H1 (cell line): Measurements from ENCODE around the gene PXMP4. TPM values are rescaled to one million over a fixed set of nuclear protein-coding genes. Genes with fewer than 3 reads are reported as not detected.

Source experiments
- CTCF ChIA-PET: fragments of 300-600 bp; sonication (Branson Sonifier 250); formaldehyde crosslinking; loops from one replicate; lab custom pipeline; 2021; ENCODE audit not compliant: partially characterized antibody; lab: Charles Lee
- POLR2A ChIA-PET: fragments of 300-600 bp; sonication (Branson Sonifier 250); formaldehyde crosslinking; loops from one replicate; lab custom pipeline; 2021; ENCODE audit warnings: inconsistent platforms; ENCODE audit not compliant: partially characterized antibody; lab: Charles Lee
- DNase-seq, 2 experiments: peaks; one replicate each; pipeline versions ENCODE4 v3.0.0 to v3.0.0-alpha.2; 2010 to 2022; ENCODE audit warnings: low spot score in 2 of 2, low read depth in 1 of 2, mixed read lengths in 1 of 2
- FAIRE-seq: peaks from 2 replicates; lab custom pipeline; 2011; peaks lifted over from hg19 to GRCh38; lab: Jason Lieb, UNC
- H2AFZ ChIP-seq: 2 replicates; pipeline ENCODE4 v1.8.1; 2012; ENCODE audit warnings: low read length, inconsistent platforms
- H2AK5ac ChIP-seq: 2 replicates; pipeline ENCODE4 v1.6.1; 2013; ENCODE audit warnings: low read depth, low read length
- H2BK120ac ChIP-seq: replicated peaks from 2 replicates; pipeline ENCODE3; 2013; ENCODE audit warnings: low read depth, low read length, inconsistent platforms
- H2BK12ac ChIP-seq: 2 replicates; pipeline ENCODE4 v1.6.1; 2013; ENCODE audit warnings: low read depth, low read length
- H2BK15ac ChIP-seq: 2 replicates; pipeline ENCODE4 v1.6.1; 2013; ENCODE audit warnings: low read length
- H2BK20ac ChIP-seq: 2 replicates; pipeline ENCODE4 v1.6.1; 2013; ENCODE audit warnings: low read length
- H2BK5ac ChIP-seq: 2 replicates; pipeline ENCODE4 v1.6.1; 2013; ENCODE audit warnings: low read depth, low read length
- H3K14ac ChIP-seq: 2 replicates; pipeline ENCODE4 v1.6.1; 2013; ENCODE audit warnings: inconsistent platforms; ENCODE audit not compliant: insufficient read length
- H3K18ac ChIP-seq: 2 replicates; pipeline ENCODE4 v1.6.1; 2013; ENCODE audit warnings: low read length; ENCODE audit errors: extremely low read depth
- H3K23ac ChIP-seq: 2 replicates; pipeline ENCODE4 v1.6.1; 2013; ENCODE audit warnings: inconsistent platforms; ENCODE audit not compliant: insufficient read length
- H3K23me2 ChIP-seq: 2 replicates; pipeline ENCODE4 v1.6.1; 2013; ENCODE audit warnings: low read depth, low read length
- H3K27ac ChIP-seq: 2 replicates; pipeline ENCODE4 v1.6.1; 2011; ENCODE audit warnings: low read depth, low read length, inconsistent platforms
- H3K27me3 ChIP-seq, 4 experiments: replicated peaks in 1 of 4; 1 replicate in 1 of 4; 2 replicates in 3 of 4; pipeline versions ENCODE4 v1.6.1 to v1.8.1; 2011 to 2013; ENCODE audit warnings: low read length in 3 of 4, mild to moderate bottlenecking in 3 of 4, inconsistent platforms in 2 of 4, mixed read lengths in 2 of 4, moderate library complexity in 1 of 4; ENCODE audit not compliant: control insufficient read depth in 3 of 4, insufficient read depth in 3 of 4; ENCODE audit errors: extremely low read depth in 1 of 4
- H3K36me3 ChIP-seq, 4 experiments: 2 replicates each; pipeline versions ENCODE4 v1.6.1 to v1.8.1; 2011 to 2013; ENCODE audit warnings: mild to moderate bottlenecking in 4 of 4, low read length in 3 of 4, moderate library complexity in 2 of 4, control low read depth in 1 of 4, inconsistent platforms in 1 of 4; ENCODE audit not compliant: insufficient read depth in 4 of 4, control insufficient read depth in 2 of 4
- H3K4ac ChIP-seq: replicated peaks from 2 replicates; pipeline ENCODE3; 2013; ENCODE audit warnings: low read length, low read depth, mixed read lengths, inconsistent platforms; ENCODE audit not compliant: insufficient read length
- H3K4me1 ChIP-seq, 4 experiments: replicated peaks in 1 of 4; 1 replicate in 1 of 4; 2 replicates in 3 of 4; pipeline versions ENCODE4 v1.6.1 to v1.8.1; 2011 to 2013; ENCODE audit warnings: low read length in 3 of 4, inconsistent platforms in 2 of 4, mixed read lengths in 1 of 4; ENCODE audit not compliant: insufficient read depth in 4 of 4, control insufficient read depth in 3 of 4
- H3K4me2 ChIP-seq, 2 experiments: 2 replicates each; pipeline versions ENCODE4 v1.6.1 to v1.8.1; 2011 to 2013; ENCODE audit warnings: low read depth in 2 of 2, low read length in 2 of 2, control low read depth in 1 of 2, inconsistent platforms in 1 of 2, mild to moderate bottlenecking in 1 of 2; ENCODE audit not compliant: insufficient read depth in 1 of 2
- H3K4me3 ChIP-seq, 4 experiments: fragments of 200-600, 300-600 bp in 1 of 4; sonication (generic), shearing (Covaris generic), sonication (Bioruptor Twin) in 1 of 4; 2 replicates each; pipeline versions ENCODE4 v1.5.1 to v1.8.1; 2011 to 2016; ENCODE audit warnings: low read length in 4 of 4, low read depth in 3 of 4, control low read depth in 2 of 4, inconsistent platforms in 2 of 4, mild to moderate bottlenecking in 2 of 4, mixed read lengths in 1 of 4, moderate library complexity in 1 of 4; ENCODE audit not compliant: insufficient read depth in 2 of 4; ENCODE audit errors: extremely low read depth in 1 of 4
- H3K56ac ChIP-seq: replicated peaks from 2 replicates; pipeline ENCODE3; 2013; ENCODE audit warnings: low read depth, mild to moderate bottlenecking, mixed read lengths, low read length, inconsistent platforms; ENCODE audit not compliant: insufficient read length
- H3K79me1 ChIP-seq: 2 replicates; pipeline ENCODE4 v1.6.1; 2013; ENCODE audit warnings: low read depth, low read length, control low read depth
- H3K79me2 ChIP-seq, 2 experiments: 2 replicates each; pipeline versions ENCODE4 v1.6.1 to v1.8.1; 2012 to 2013; ENCODE audit warnings: low read length in 2 of 2, mild to moderate bottlenecking in 2 of 2, inconsistent platforms in 1 of 2; ENCODE audit not compliant: insufficient read depth in 2 of 2, control insufficient read depth in 1 of 2
- H3K9ac ChIP-seq, 4 experiments: replicated peaks in 1 of 4; 1 replicate in 1 of 4; 2 replicates in 3 of 4; pipeline versions ENCODE4 v1.6.1 to v1.8.1; 2011 to 2013; ENCODE audit warnings: low read depth in 3 of 4, low read length in 3 of 4, control low read depth in 2 of 4, mild to moderate bottlenecking in 2 of 4, moderate library complexity in 2 of 4, inconsistent platforms in 1 of 4; ENCODE audit errors: extremely low read depth in 1 of 4
- H3K9me3 ChIP-seq, 2 experiments: 2 replicates each; pipeline versions ENCODE4 v1.6.1 to v1.8.1; 2012 to 2013; ENCODE audit warnings: mild to moderate bottlenecking in 2 of 2, moderate library complexity in 2 of 2, control low read depth in 1 of 2, inconsistent platforms in 1 of 2, low read depth in 1 of 2, low read length in 1 of 2, mixed read lengths in 1 of 2; ENCODE audit not compliant: insufficient read depth in 2 of 2
- H4K20me1 ChIP-seq, 2 experiments: replicated peaks in 1 of 2; 2 replicates each; pipeline versions ENCODE3 to v1.8.1; 2011 to 2013; ENCODE audit warnings: inconsistent platforms in 2 of 2, low read length in 2 of 2, mild to moderate bottlenecking in 1 of 2; ENCODE audit not compliant: insufficient read depth in 2 of 2, control insufficient read depth in 1 of 2
- H4K5ac ChIP-seq: 2 replicates; pipeline ENCODE4 v1.6.1; 2013; ENCODE audit warnings: low read length, low read depth, mixed read lengths, inconsistent platforms; ENCODE audit not compliant: insufficient read length
- H4K8ac ChIP-seq: 2 replicates; pipeline ENCODE4 v1.8.0; 2013; ENCODE audit warnings: mild to moderate bottlenecking, moderate library complexity, low read length, inconsistent platforms; ENCODE audit not compliant: insufficient read depth; ENCODE audit errors: extremely low read depth
- H4K91ac ChIP-seq: replicated peaks from 2 replicates; pipeline ENCODE3; 2013; ENCODE audit warnings: low read length, mixed read lengths, inconsistent platforms; ENCODE audit not compliant: insufficient read length
- ASH2L ChIP-seq: fragments of 200-600, 300-600 bp; sonication (generic); IDR thresholded peaks from one replicate; pipeline ENCODE4 v1.7.1; 2017; ENCODE audit warnings: low read length
- ATF2 ChIP-seq: IDR thresholded peaks from 2 replicates; pipeline ENCODE4 v1.6.1; 2012; ENCODE audit warnings: low read length, inconsistent platforms
- ATF3 ChIP-seq: IDR thresholded peaks from 2 replicates; pipeline ENCODE4 v1.6.1; 2011; ENCODE audit warnings: low read depth, mild to moderate bottlenecking, low read length; ENCODE audit not compliant: insufficient read depth
- CTBP2 ChIP-seq: IDR thresholded peaks from 2 replicates; pipeline ENCODE4 v1.7.0; 2011; ENCODE audit warnings: borderline replicate concordance, mild to moderate bottlenecking, moderate library complexity, mixed read lengths, low read length; ENCODE audit not compliant: insufficient read depth, insufficient read length
- GTF2F1 ChIP-seq: IDR thresholded peaks from 2 replicates; pipeline ENCODE4 v1.6.1; 2012; ENCODE audit warnings: low read depth, low read length, improper control_type of control experiment, borderline replicate concordance
- MAX ChIP-seq: IDR thresholded peaks from 2 replicates; pipeline ENCODE4 v1.6.1; 2012; ENCODE audit warnings: inconsistent platforms
- NRF1 ChIP-seq: IDR thresholded peaks from 2 replicates; pipeline ENCODE4 v1.6.1; 2011; ENCODE audit warnings: mild to moderate bottlenecking, low read depth, low read length, improper control_type of control experiment
- POLR2AphosphoS5 ChIP-seq: IDR thresholded peaks from 2 replicates; pipeline ENCODE4 v1.6.1; 2011; ENCODE audit warnings: low read depth, low read length
- USF2 ChIP-seq: IDR thresholded peaks from 2 replicates; pipeline ENCODE4 v1.6.1; 2011; ENCODE audit warnings: low read length, improper control_type of control experiment
- ZNF274 ChIP-seq: IDR thresholded peaks from 2 replicates; pipeline ENCODE4 v1.7.0; 2012; ENCODE audit warnings: low read length, borderline replicate concordance; ENCODE audit errors: extremely low read depth
- WGBS, 2 experiments: shearing (Covaris generic) in 1 of 2; methylation state at CpG; one replicate each; pipeline versions ENCODE4 v1.1.6 to v1.1.7; 2013 to 2015; ENCODE audit warnings: low lambda C conversion rate in 2 of 2, mixed read lengths in 2 of 2, inconsistent platforms in 1 of 2, low coverage in 1 of 2, missing lambda C conversion rate in 1 of 2; ENCODE audit not compliant: insufficient replicate concordance in 2 of 2, insufficient coverage in 1 of 2, insufficient read length in 1 of 2; ENCODE audit errors: extremely low coverage in 1 of 2, missing lambda C conversion rate in 1 of 2; 5-methylcytosine and 5-hydroxymethylcytosine counted together
- polyA plus RNA-seq, 7 experiments: library from polyadenylated mRNA; depleted of rRNA in 3 of 7; stranded (reverse) in 5 of 7; unstranded in 2 of 7; fragments of >200 nt in 5 of 7; fragments of 200-250 nt in 2 of 7; gene quantifications; 1 replicate in 5 of 7; 2 replicates in 1 of 7; 4 replicates in 1 of 7; pipeline versions ENCODE4 v1.2.1 to v1.2.3, GENCODE V29; 2011 to 2013; ENCODE audit warnings: missing spikeins in 2 of 7, mixed read lengths in 2 of 7
- total RNA-seq: library from RNA; stranded (reverse); fragmentation: NEBNext Ultra II Directional; extraction: Animal tissue kit (Norgen Biotek cat#: 25700); gene quantifications from 2 replicates; pipeline ENCODE4 v1.2.1, GENCODE V29; 2021

PXMP4 gene
- total and polyA plus RNA-seq, 2 of the 8 experiments (the other 6 are each of a cell fraction or from before 2014, with no cell fraction given): 3.3 to 3.4 TPM

- H2BK15ac ChIP-seq: no peak overlapping the region
- H3K27ac ChIP-seq: no peak overlapping the region
- no peak overlapping the region for H3K4me2 ChIP-seq
- ChIA-PET POLR2A (interaction anchor here (1.0 kb wide), 1 partner anchor 9 kb away, joined by 4 read pairs; the partner anchor contains the start of gene PXMP4), CTCF (interaction anchor here (0.5 kb wide), 1 partner anchor 418 kb away, joined by 3 read pairs; no protein-coding TSS in a partner anchor)
- H2AFZ ChIP-seq: no peak overlapping the region
- no peak overlapping the region for H3K4ac ChIP-seq
- no peaks in the 10 kb centered on the region for H3K9me3 ChIP-seq
- H3K9ac ChIP-seq: no peak overlapping the region
- no peak overlapping the region for H2BK20ac ChIP-seq
- no peak overlapping the region for H4K91ac ChIP-seq
- no peak overlapping the region for H2BK5ac ChIP-seq
- no peak overlapping the region for H4K5ac ChIP-seq
- no peaks in the 10 kb centered on the region for H3K36me3 ChIP-seq
- DNase-seq (no peak), FAIRE-seq (no peak)
- no peak overlapping the region for H3K18ac ChIP-seq
- H3K27me3 ChIP-seq: no peaks in the 10 kb centered on the region
- no peak overlapping the region for H3K23ac ChIP-seq
- H3K4me1 ChIP-seq: peaks cover 4 to 9% (median 5%) of the 10 kb centered on the region in 4 experiments
- H2BK12ac ChIP-seq: no peak overlapping the region
- no peaks in the 10 kb centered on the region for H4K20me1 ChIP-seq
- WGBS, 2 experiments: 78% methylated on average over 4 of the region's 4 CpGs; no CpG with 5 or more reads in 1 of the 2 experiments
- H3K23me2 ChIP-seq: peaks cover 9% of the 10 kb centered on the region
- no peak overlapping the region for H2BK120ac ChIP-seq
- H3K79me2 ChIP-seq: no peaks in the 10 kb centered on the region
- H4K8ac ChIP-seq: no peak overlapping the region
- no peak overlapping the region for H3K56ac ChIP-seq
- H2AK5ac ChIP-seq: no peak overlapping the region
- H3K79me1 ChIP-seq: no peaks in the 10 kb centered on the region
- no peak overlapping the region for H3K14ac ChIP-seq
- no peak overlapping the region for H3K4me3 ChIP-seq
- TF ChIP-seq GTF2F1 (no peak), ATF3 (no peak), POLR2AphosphoS5 (no peak), USF2 (no peak), CTBP2 (no peak), MAX (no peak), NRF1 (no peak), ATF2 (no peak), ASH2L (no peak), ZNF274 (no peak)
Observed at GRCh38 chr20:33729101-33729500, 9.0 kb upstream of the PXMP4 start.
